Activated naive CD4-positive, alpha-beta T cell treated with anti-CD3 and anti-CD28 coated beads, Interleukin-2, amount 50 U/mL, for 72 hours (primary cell): ENCODE results near the gene SULT1C4. TPM values are rescaled to one million over a fixed set of nuclear protein-coding genes. Genes with fewer than 3 reads are reported as not detected.
"Not testable (repeated sequence)": the region's sequence is repeated elsewhere in the genome, so short reads cannot be mapped to it uniquely, and the experiment has no call there.

Experiments used
- ATAC-seq, 2 donors: fragments of 150-1000 bp; cut with Tn5 transposase; 2 replicates each; pipeline ENCODE4 v1.10.0; 2021; ENCODE audit warnings: mild to moderate bottlenecking in 2 of 2, moderate library complexity in 2 of 2
- DNase-seq, 2 donors: peaks; one replicate each; pipeline ENCODE4 v3.0.0; 2021 to 2022; ENCODE audit warnings: low spot score in 2 of 2
- H3K27ac Mint-ChIP-seq, 2 donors: one replicate each; pipeline ENCODE4 v1.8.0; 2022; ENCODE audit warnings: mild to moderate bottlenecking in 2 of 2, mixed read lengths in 2 of 2
- H3K36me3 Mint-ChIP-seq, 2 donors: one replicate each; pipeline ENCODE4 v1.8.0; 2022; ENCODE audit warnings: mixed read lengths in 2 of 2
- H3K9me3 Mint-ChIP-seq, 2 donors: one replicate each; pipeline ENCODE4 v1.8.0; 2022; ENCODE audit warnings: mixed read lengths in 2 of 2
- total RNA-seq, 2 donors: library from RNA; stranded (reverse); gene quantifications; one replicate each; pipeline ENCODE4 v1.2.3, GENCODE V29; 2022

SULT1C4 gene
- total RNA-seq, 2 donors from 2014 or later: not detected

DNA sequence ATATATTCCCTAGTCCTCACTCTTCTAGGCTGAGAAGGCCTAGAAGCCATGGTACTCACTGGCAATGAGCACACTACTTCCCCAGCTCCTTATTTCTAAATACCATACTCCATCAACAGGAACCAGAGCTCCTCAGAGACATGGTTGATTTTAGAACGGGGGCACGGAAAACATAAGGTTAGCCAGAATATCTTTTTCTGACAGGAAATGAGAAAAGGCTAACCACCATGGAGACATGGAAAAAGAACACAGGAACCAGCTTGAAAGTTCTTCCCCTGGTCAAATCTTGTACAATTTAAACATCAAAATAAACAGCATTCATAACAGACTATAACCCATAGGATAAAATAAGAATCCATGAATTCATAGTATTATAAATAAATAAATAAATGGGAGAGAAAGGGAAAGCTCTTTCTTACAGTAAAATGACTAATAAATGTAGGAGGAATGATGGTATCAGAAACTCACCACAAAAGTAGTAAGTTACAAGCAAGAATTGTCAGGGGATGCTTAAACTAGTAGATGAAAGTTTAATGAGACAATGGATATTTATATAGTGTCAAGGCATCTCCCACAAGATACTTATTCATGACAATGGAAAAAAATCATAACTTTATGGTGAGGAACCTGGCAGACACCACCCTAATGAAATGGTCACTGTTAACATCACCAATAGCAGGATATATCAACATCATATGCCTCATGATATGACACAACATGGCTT, 50.7 kb downstream of the SULT1C4 start:
- ATAC-seq (no peak), DNase-seq (no peak)
- peaks cover 3 to 4% of the 10 kb centered on the region in 2 donors for H3K9me3 Mint-ChIP-seq
- no peak overlapping the region for H3K27ac Mint-ChIP-seq
- peaks cover 0 to 5% of the 10 kb centered on the region in 2 donors for H3K36me3 Mint-ChIP-seq

GRCh38 chr2:108435578-108435977, 57.8 kb downstream of the SULT1C4 start:
- not testable (repeated sequence) for H3K9me3 Mint-ChIP-seq, DNase-seq, H3K36me3 Mint-ChIP-seq, H3K27ac Mint-ChIP-seq, ATAC-seq

GRCh38 chr2:108436976-108437375, 59.2 kb downstream of the SULT1C4 start:
- Mint-ChIP-seq H3K27ac (peak overlapping the region in 1 of 2 donors; percentile 16), H3K36me3 (peaks cover 0 to 5% of the 10 kb centered on the region in 2 donors), H3K9me3 (peaks cover 3 to 4% of the 10 kb centered on the region in 2 donors)
- no peak for ATAC-seq
- no peak for DNase-seq

Other genes starting within 250 kb of the SULT1C4 start
- not detected for gene SULT1C3, start 138.0 kb upstream of the SULT1C4 start, total RNA-seq
- not detected for gene SULT1C2, start 89.1 kb upstream of the SULT1C4 start, total RNA-seq
- 10 to 100 TPM; 43.8 to 48.5 TPM for gene GCC2, start 71.3 kb downstream of the SULT1C4 start, total RNA-seq
- gene LIMS1, start 156.5 kb downstream of the SULT1C4 start, total RNA-seq: 10 to 100 TPM; 35.6 to 86.5 TPM